IMR-90 (cell line): ENCODE data around the gene ABTB2. TPM values are rescaled to one million over a fixed set of nuclear protein-coding genes. Genes with fewer than 3 reads are reported as not detected.

Experiments used
- ATAC-seq: fragments of 200-7000 bp; cut with Tn5 transposase; 2 replicates; pipeline ENCODE4 v1.9.1; 2020; ENCODE audit warnings: low read depth, mild to moderate bottlenecking, moderate library complexity
- BruUV-seq: library from RNA; stranded (reverse); fragments of 400-500 nt; replicated peaks from 2 replicates; lab custom pipeline; 2021; lab: Mats Ljungman, UMichigan
- CTCF ChIA-PET: fragments of 300-600 bp; formaldehyde crosslinking; extraction: SDS; loops from one replicate; lab custom pipeline; 2021; ENCODE audit warnings: antibody characterized with exemption; lab: Yijun Ruan, JAX
- POLR2A ChIA-PET: fragments of 300-600 bp; sonication (Branson Sonifier 250); formaldehyde crosslinking; loops from one replicate; lab custom pipeline; 2022; ENCODE audit warnings: antibody characterized with exemption; ENCODE audit not compliant: unreplicated experiment; lab: Charles Lee
- DNase-seq: peaks from one replicate; pipeline ENCODE4 v3.0.0; 2013
- H2AFZ ChIP-seq: replicated peaks from 2 replicates; pipeline ENCODE3; 2013; ENCODE audit warnings: low read length, mild to moderate bottlenecking; ENCODE audit not compliant: poor library complexity
- H2AK5ac ChIP-seq: 2 replicates; pipeline ENCODE4 v1.6.1; 2013; ENCODE audit warnings: low read depth, low read length, inconsistent platforms
- H2AK9ac ChIP-seq: replicated peaks from 2 replicates; pipeline ENCODE3; 2013; ENCODE audit warnings: mild to moderate bottlenecking, low read depth, low read length, moderate library complexity; ENCODE audit not compliant: poor library complexity
- H2BK120ac ChIP-seq: 2 replicates; pipeline ENCODE4 v1.6.1; 2013; ENCODE audit warnings: low read depth, low read length, inconsistent platforms
- H2BK15ac ChIP-seq: 3 replicates; pipeline ENCODE4 v1.6.1; 2013; ENCODE audit warnings: low read depth, low read length, inconsistent platforms
- H2BK20ac ChIP-seq: 2 replicates; pipeline ENCODE4 v1.6.1; 2013; ENCODE audit warnings: low read depth, mild to moderate bottlenecking, inconsistent platforms, low read length, moderate library complexity
- H2BK5ac ChIP-seq: 2 replicates; pipeline ENCODE4 v1.6.1; 2013; ENCODE audit warnings: mild to moderate bottlenecking, low read depth, low read length, inconsistent platforms; ENCODE audit not compliant: poor library complexity, severe bottlenecking
- H3K14ac ChIP-seq: replicated peaks from 2 replicates; pipeline ENCODE4 v1.6.1; 2013; ENCODE audit warnings: low read depth, low read length, inconsistent platforms
- H3K18ac ChIP-seq: 2 replicates; pipeline ENCODE4 v1.6.1; 2013; ENCODE audit warnings: low read depth, low read length, control low read depth
- H3K23ac ChIP-seq: 2 replicates; pipeline ENCODE4 v1.6.1; 2013; ENCODE audit warnings: low read depth, low read length, inconsistent platforms
- H3K27ac ChIP-seq: 2 replicates; pipeline ENCODE4 v1.5.1; 2013; ENCODE audit warnings: mild to moderate bottlenecking, control low read depth, low read length; ENCODE audit not compliant: insufficient read depth
- H3K27me3 ChIP-seq: 2 replicates; pipeline ENCODE4 v1.6.1; 2013; ENCODE audit warnings: low read length; ENCODE audit not compliant: control insufficient read depth, insufficient read depth
- H3K36me3 ChIP-seq: 2 replicates; pipeline ENCODE4 v1.6.1; 2013; ENCODE audit warnings: low read length, mixed read lengths; ENCODE audit not compliant: control insufficient read depth, insufficient read depth
- H3K4ac ChIP-seq: 2 replicates; pipeline ENCODE4 v1.6.1; 2013; ENCODE audit warnings: low read depth, low read length, inconsistent platforms
- H3K4me1 ChIP-seq: 2 replicates; pipeline ENCODE4 v1.6.1; 2013; ENCODE audit warnings: low read length, mixed read lengths; ENCODE audit not compliant: control insufficient read depth, insufficient read depth
- H3K4me2 ChIP-seq: 2 replicates; pipeline ENCODE4 v1.6.1; 2013; ENCODE audit warnings: low read depth, mild to moderate bottlenecking, control low read depth, low read length, moderate library complexity
- H3K4me3 ChIP-seq: 2 replicates; pipeline ENCODE4 v1.5.1; 2013; ENCODE audit warnings: low read depth, mild to moderate bottlenecking, control low read depth, low read length, moderate library complexity; ENCODE audit not compliant: insufficient read depth
- H3K56ac ChIP-seq: 2 replicates; pipeline ENCODE4 v1.6.1; 2013; ENCODE audit warnings: low read length, inconsistent platforms; ENCODE audit not compliant: insufficient read depth; ENCODE audit errors: extremely low read depth
- H3K79me1 ChIP-seq, 2 experiments: 2 replicates each; pipeline ENCODE4 v1.6.1; 2013; ENCODE audit warnings: low read length in 2 of 2, inconsistent platforms in 1 of 2, low read depth in 1 of 2
- H3K9ac ChIP-seq: 2 replicates; pipeline ENCODE4 v1.6.1; 2013; ENCODE audit warnings: low read depth, low read length, control low read depth
- H3K9me1 ChIP-seq: 2 replicates; pipeline ENCODE4 v1.6.1; 2013; ENCODE audit warnings: low read length, inconsistent platforms; ENCODE audit not compliant: insufficient read depth
- H3K9me3 ChIP-seq: 2 replicates; pipeline ENCODE4 v1.6.1; 2013; ENCODE audit warnings: low read length; ENCODE audit not compliant: control insufficient read depth, insufficient read depth
- H4K20me1 ChIP-seq: 2 replicates; pipeline ENCODE4 v1.6.1; 2013; ENCODE audit warnings: low read length, inconsistent platforms; ENCODE audit not compliant: insufficient read depth
- H4K5ac ChIP-seq: 2 replicates; pipeline ENCODE4 v1.6.1; 2013; ENCODE audit warnings: mild to moderate bottlenecking, low read depth, low read length, control low read depth
- H4K8ac ChIP-seq, 2 experiments: 2 replicates each; pipeline ENCODE4 v1.6.1; 2013; ENCODE audit warnings: low read depth in 2 of 2, low read length in 2 of 2, control low read depth in 1 of 2, inconsistent platforms in 1 of 2
- H4K91ac ChIP-seq: 2 replicates; pipeline ENCODE4 v1.6.1; 2013; ENCODE audit warnings: low read depth, low read length, inconsistent platforms; ENCODE audit not compliant: insufficient read depth
- WGBS, 2 experiments: methylation state at CpG; one replicate each; pipeline versions ENCODE4 v1.1.5 to v1.1.7; 2013; ENCODE audit warnings: missing lambda C conversion rate in 2 of 2; ENCODE audit not compliant: insufficient read length in 1 of 2; ENCODE audit errors: extremely low coverage in 2 of 2; 5-methylcytosine and 5-hydroxymethylcytosine counted together
- dilution Hi-C: fragments of 300-500 bp; cut with HindIII; formaldehyde crosslinking; loops from one replicate; pipeline ENCODE4 v1.14.3; 2018; ENCODE audit warnings: low sequenced_read_pairs; ENCODE audit not compliant: unreplicated experiment
- in situ Hi-C: fragments of 300-500 bp; cut with MboI; formaldehyde crosslinking; loops from 3 replicates; pipeline ENCODE4 v1.14.3; 2019; ENCODE audit warnings: low sequenced_read_pairs, inconsistent platforms, mixed read lengths
- intact Hi-C: fragments of 100-400 bp; cut with micrococcal nuclease; formaldehyde crosslinking; loops from 2 replicates; pipeline ENCODE4 v1.10.0; 2022
- polyA plus RNA-seq, 3 experiments: library from polyadenylated mRNA; depleted of rRNA; stranded (reverse); fragments of >200 nt; gene quantifications; 2 replicates each; pipeline ENCODE4 v1.2.3, GENCODE V29; 2012; ENCODE audit warnings: low replicate concordance in 1 of 3
- total RNA-seq: library from RNA; depleted of rRNA; stranded (reverse); fragments of >200 nt; gene quantifications from 2 replicates; pipeline ENCODE4 v1.2.3, GENCODE V29; 2012
- TF ChIP-seq, protein P1 (sequence below): fragments of 150-350 bp; IDR thresholded peaks from 2 replicates; pipeline ENCODE4 v1.6.1; 2016; ENCODE audit warnings: low read depth, mild to moderate bottlenecking, low read length, moderate library complexity, borderline replicate concordance

The ABTB2 gene
- total and polyA plus RNA-seq, 2 of the 4 experiments (the other 2 are of a cell fraction) = 0.18 to 2.0 TPM

DNA sequence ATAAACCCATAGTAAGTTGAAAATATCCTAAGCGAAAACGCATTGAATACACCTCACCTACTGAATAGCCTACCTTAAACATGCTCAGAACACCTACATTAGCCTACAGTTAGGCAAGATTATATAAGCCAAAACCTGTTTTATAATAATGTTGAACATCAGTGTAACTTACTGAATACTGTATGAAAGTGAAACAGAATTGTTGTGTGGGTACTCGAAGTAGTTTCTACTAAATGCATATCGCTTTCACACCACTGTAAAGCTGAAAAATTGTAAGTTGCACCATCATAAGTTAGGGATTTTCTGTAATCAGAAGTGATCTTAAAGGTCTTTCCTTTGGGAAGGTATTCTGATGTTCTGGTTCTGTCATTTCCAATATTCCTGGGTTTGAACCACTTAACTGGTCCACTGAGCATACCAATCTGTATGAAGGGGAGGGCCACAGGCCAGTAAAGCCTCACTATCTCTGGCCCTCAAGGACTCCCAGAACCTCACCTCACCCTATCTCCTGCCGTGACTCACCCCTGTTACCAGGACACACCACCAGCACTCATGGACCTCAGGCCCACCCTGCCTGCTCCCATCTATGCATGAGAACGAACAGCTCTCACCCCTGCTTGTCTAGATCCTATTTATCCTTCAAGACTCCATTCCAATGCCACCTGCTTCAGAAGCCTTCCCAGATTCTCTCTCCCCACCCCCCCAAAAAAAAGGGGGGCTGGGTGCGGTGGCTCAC is 182.4 kb downstream of the ABTB2 start:
- Histone ChIP-seq H3K4me1 (peaks cover 8% of the 10 kb centered on the region; the same call in 1 of the 2 replicates), H3K23ac (no peak overlapping the region), H3K4ac (no peak overlapping the region), H4K8ac (no peak overlapping the region), H3K9ac (no peak overlapping the region), H2AFZ (no peak overlapping the region), H2BK120ac (no peak overlapping the region), H3K9me3 (no peaks in the 10 kb centered on the region), H3K14ac (no peak overlapping the region), H4K20me1 (no peaks in the 10 kb centered on the region; the same call in 1 of the 2 replicates), H3K36me3 (no peaks in the 10 kb centered on the region), H3K79me1 (no peaks in the 10 kb centered on the region), H2BK15ac (no peak overlapping the region), H3K9me1 (peaks cover 3% of the 10 kb centered on the region; the same call in 1 of the 2 replicates), H3K56ac (no peak overlapping the region), H2BK5ac (no peak overlapping the region), H3K27ac (no peak overlapping the region), H4K5ac (no peak overlapping the region), H2BK20ac (no peak overlapping the region), H3K27me3 (peaks cover 8% of the 10 kb centered on the region), H4K91ac (no peak overlapping the region), H2AK5ac (no peak overlapping the region), H2AK9ac (no peak overlapping the region), H3K4me2 (no peak overlapping the region), H3K18ac (no peak overlapping the region), H3K4me3 (no peak overlapping the region)
- no CpG with 5 or more reads among the region's 7 CpGs for WGBS, 2 experiments
- ChIA-PET POLR2A (no interaction called here), CTCF (interaction anchor here (1.6 to 1.9 kb wide), 2 partner anchors 178 to 181 kb away, joined by 8 to 37 read pairs; partner anchors contain the start of gene ABTB2)
- intact Hi-C loops = loop anchor here (2.0 kb wide), 1 partner anchor 179 kb away; no protein-coding TSS in a partner anchor
- BruUV-seq = no TSS peak
- dilution Hi-C loops = loop anchor here (25.0 kb wide), 1 partner anchor 162 kb away; no protein-coding TSS in a partner anchor
- DNase-seq = no peak
- TF ChIP-seq, protein P1, sequence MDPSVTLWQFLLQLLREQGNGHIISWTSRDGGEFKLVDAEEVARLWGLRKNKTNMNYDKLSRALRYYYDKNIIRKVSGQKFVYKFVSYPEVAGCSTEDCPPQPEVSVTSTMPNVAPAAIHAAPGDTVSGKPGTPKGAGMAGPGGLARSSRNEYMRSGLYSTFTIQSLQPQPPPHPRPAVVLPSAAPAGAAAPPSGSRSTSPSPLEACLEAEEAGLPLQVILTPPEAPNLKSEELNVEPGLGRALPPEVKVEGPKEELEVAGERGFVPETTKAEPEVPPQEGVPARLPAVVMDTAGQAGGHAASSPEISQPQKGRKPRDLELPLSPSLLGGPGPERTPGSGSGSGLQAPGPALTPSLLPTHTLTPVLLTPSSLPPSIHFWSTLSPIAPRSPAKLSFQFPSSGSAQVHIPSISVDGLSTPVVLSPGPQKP = no peak
- no peak for ATAC-seq
- in situ Hi-C loops = loop anchor here (5.0 to 10.0 kb wide), 2 partner anchors 182 to 319 kb away; partner anchors contain the start of gene ABTB2
